Endothelial cell of umbilical vein (primary cell): ENCODE data around the gene ZDHHC17.

Experiments
- CTCF ChIP-seq, 2 donors: IDR thresholded peaks; 1 replicate in 1 of 2; 2 replicates in 1 of 2; pipeline ENCODE4 v1.5.1; 2011; ENCODE audit warnings: low read length in 2 of 2, mild to moderate bottlenecking in 2 of 2, moderate library complexity in 2 of 2, control low read depth in 1 of 2, inconsistent platforms in 1 of 2, low read depth in 1 of 2; ENCODE audit not compliant: insufficient read depth in 1 of 2; ENCODE audit errors: extremely low read depth in 1 of 2
- EZH2 ChIP-seq: IDR thresholded peaks from 2 replicates; pipeline ENCODE4 v1.6.1; 2012; ENCODE audit warnings: borderline replicate concordance, low read depth, mild to moderate bottlenecking, moderate library complexity, low read length, inconsistent platforms; ENCODE audit not compliant: severe bottlenecking
- JUN ChIP-seq: IDR thresholded peaks from 2 replicates; pipeline ENCODE4 v1.6.1; 2011; ENCODE audit warnings: borderline replicate concordance, low read depth; ENCODE audit not compliant: insufficient read length, insufficient read depth
- MAX ChIP-seq: IDR thresholded peaks from 2 replicates; pipeline ENCODE4 v1.6.1; 2011; ENCODE audit not compliant: insufficient read depth, insufficient read length
- MYC ChIP-seq: IDR thresholded peaks from one replicate; pipeline ENCODE4 v1.6.1; 2011; ENCODE audit warnings: mild to moderate bottlenecking, low read depth, low read length
- POLR2AphosphoS5 ChIP-seq: IDR thresholded peaks from 2 replicates; pipeline ENCODE4 v1.6.1; 2012; ENCODE audit warnings: low read depth, mild to moderate bottlenecking, control low read depth, low read length, moderate library complexity; ENCODE audit not compliant: insufficient read depth

DNA sequence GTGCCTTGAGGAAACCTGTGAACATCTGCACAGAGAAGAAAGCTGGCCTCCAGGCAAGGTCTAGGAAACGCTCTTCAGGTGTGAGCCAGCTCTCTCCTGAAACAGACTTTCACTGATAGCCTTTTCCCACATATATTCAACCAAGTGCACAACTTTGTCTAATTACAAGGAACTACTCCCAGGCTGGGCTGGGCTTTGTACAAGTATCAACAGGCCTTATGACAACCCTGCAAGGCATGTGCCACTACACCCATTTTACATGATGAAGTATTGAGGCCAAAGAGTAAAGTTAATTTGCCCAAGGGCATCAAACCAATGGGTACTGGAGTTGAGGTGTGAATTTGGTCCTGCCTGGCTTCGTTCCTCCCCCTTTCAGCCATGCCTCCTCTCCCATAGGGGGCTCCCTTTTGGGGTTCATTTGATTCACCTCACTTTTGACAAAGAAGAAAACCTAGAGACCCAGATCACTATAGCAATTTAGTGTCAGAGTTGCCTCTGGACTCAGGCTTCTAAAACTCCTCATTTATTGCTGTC lies 112.8 kb downstream of the ZDHHC17 start:
- TF ChIP-seq EZH2 (no peak), CTCF (IDR thresholded peaks at IDR 0.05; ENCODE audit: extremely low read depth in 1 of 2, insufficient read depth in 1 of 2, low read depth in 1 of 2, low read length in 2 of 2) (no peak), POLR2AphosphoS5 (no peak), MAX (no peak), MYC (no peak), JUN (no peak)
